Stomach (tissue), 19 donors: ENCODE results near the gene ERAL1. TPM values are rescaled to one million over a fixed set of nuclear protein-coding genes. Genes with fewer than 3 reads are reported as not detected.

ENCODE experiments used
- DNase-seq, 2 donors: peaks; one replicate each; pipeline versions ENCODE4 v3.0.0 to v3.0.0-alpha.2; 2013 to 2019
- H3K27ac ChIP-seq, 5 donors: fragments of 200-600 bp in 4 of 5; sonication (generic) in 4 of 5; one replicate each; pipeline ENCODE4 v1.5.1; 2013 to 2019; ENCODE audit warnings: mild to moderate bottlenecking in 1 of 5, moderate library complexity in 1 of 5
- H3K27me3 ChIP-seq, 3 donors: fragments of 200-600 bp; sonication (generic); one replicate each; pipeline ENCODE4 v1.5.1; 2017 to 2019; ENCODE audit warnings: mixed run types in 1 of 3
- H3K36me3 ChIP-seq, 4 donors: fragments of 200-600 bp; sonication (generic); 1 replicate in 3 of 4; 2 replicates in 1 of 4; pipeline ENCODE4 v1.5.1; 2016 to 2019
- H3K4me1 ChIP-seq, 4 donors: fragments of 200-600 bp; sonication (generic); one replicate each; pipeline ENCODE4 v1.5.1; 2016 to 2019
- H3K4me3 ChIP-seq, 4 donors: fragments of 200-600 bp; sonication (generic) in 3 of 4; one replicate each; pipeline ENCODE4 v1.5.1; 2016 to 2019; ENCODE audit warnings: mild to moderate bottlenecking in 1 of 4
- H3K9me3 ChIP-seq, 4 donors: fragments of 200-600 bp; sonication (generic); one replicate each; pipeline ENCODE4 v1.5.1; 2016 to 2019
- CTCF ChIP-seq, 7 experiments: fragments of 450-650 bp in 4 of 7; fragments of 200-600 bp in 3 of 7; sonication (generic) in 3 of 7; IDR thresholded peaks; one replicate each; pipeline ENCODE4 v1.5.1; 2016 to 2019; ENCODE audit warnings: antibody characterized with exemption in 7 of 7, control low read depth in 2 of 7, mild to moderate bottlenecking in 1 of 7
- EP300 ChIP-seq: sonication (generic); formaldehyde crosslinking; IDR thresholded peaks from one replicate; pipeline ENCODE4 v1.6.1; 2017; ENCODE audit warnings: antibody characterized with exemption
- POLR2A ChIP-seq, 4 donors: fragments of 450-650 bp; IDR thresholded peaks; one replicate each; pipeline ENCODE4 v1.6.1; 2016; ENCODE audit warnings: antibody characterized with exemption in 4 of 4, control low read depth in 2 of 4, mild to moderate bottlenecking in 1 of 4, moderate library complexity in 1 of 4
- POLR2AphosphoS5 ChIP-seq, 3 donors: sonication (generic); formaldehyde crosslinking; IDR thresholded peaks; one replicate each; pipeline ENCODE4 v1.6.1; 2016; ENCODE audit warnings: antibody characterized with exemption in 3 of 3
- WGBS, 5 donors: extraction: QIAGEN DNeasy Blood & Tissue Kit in 3 of 5; methylation state at CpG; one replicate each; pipeline versions ENCODE4 v1.1.5 to v1.1.7; 2013 to 2018; 5-methylcytosine and 5-hydroxymethylcytosine counted together
- intact Hi-C: fragments of 100-400 bp; cut with DNase I; formaldehyde crosslinking; loops from one replicate; pipeline ENCODE4 v1.15.1; 2023; ENCODE audit warnings: low total_unique reads
- long read RNA-seq, 10 donors: transcript quantifications; one replicate each; lab custom pipeline, GENCODE V29; 2026
- polyA plus RNA-seq, 3 donors: library from polyadenylated mRNA; stranded (reverse); fragments of 200-250 nt; gene quantifications; one replicate each; pipeline ENCODE4 v1.2.3, GENCODE V29; 2013
- total RNA-seq, 5 donors: library from RNA; depleted of rRNA; stranded (reverse); fragments of >200 nt; gene quantifications; one replicate each; pipeline versions ENCODE4 v1.1.0 to v1.2.3, GENCODE V29; 2014 to 2016
- donor health status: healthy with polysubstance abuse.
- donor health status: Bipolar disorder and iron deficiency.
- donor health status: healthy.

ERAL1 gene
- total RNA-seq (10 to 100 TPM; 23.1 to 97.0 (median 60.0) TPM), polyA plus RNA-seq (10 to 100 TPM; 36.7 to 50.3 (median 42.6) TPM)
- long read RNA-seq, donor 1, partial matches to known transcripts, result 5 of 11 reads
- long read RNA-seq, donor 1, other reads (novel, unspliced or antisense), result 0 of 11 reads
- long read RNA-seq, donor 2, transcript ERAL1-201 (10 exons, 1,925 nt), result major isoform, 7 of 8 reads
- long read RNA-seq, donor 2, partial matches to known transcripts, result 0 of 8 reads
- long read RNA-seq, donor 2, other reads (novel, unspliced or antisense), result 0 of 8 reads
- long read RNA-seq, donor 3, partial matches to known transcripts, result 0 of 2 reads
- long read RNA-seq, donor 3, other reads (novel, unspliced or antisense), result 0 of 2 reads
- long read RNA-seq, donor 4, result 0 reads
- long read RNA-seq, donor 5, transcript ERAL1-201 (10 exons, 1,925 nt), result major isoform, 8 of 16 reads
- long read RNA-seq, donor 5, partial matches to known transcripts, result 8 of 16 reads
- long read RNA-seq, donor 5, other reads (novel, unspliced or antisense), result 0 of 16 reads
- long read RNA-seq, donor 6, transcript ERAL1-201 (10 exons, 1,925 nt), result major isoform, 14 of 43 reads
- long read RNA-seq, donor 6, partial matches to known transcripts, result 26 of 43 reads
- long read RNA-seq, donor 6, other reads (novel, unspliced or antisense), result 0 of 43 reads
- long read RNA-seq, donor 7, transcript ERAL1-201 (10 exons, 1,925 nt), result major isoform, 8 of 22 reads
- long read RNA-seq, donor 7, partial matches to known transcripts, result 12 of 22 reads
- long read RNA-seq, donor 7, other reads (novel, unspliced or antisense), result 0 of 22 reads
- long read RNA-seq, donor 8, transcript ERAL1-201 (10 exons, 1,925 nt), result major isoform, 14 of 21 reads
- long read RNA-seq, donor 8, partial matches to known transcripts, result 6 of 21 reads
- long read RNA-seq, donor 8, other reads (novel, unspliced or antisense), result 0 of 21 reads
- long read RNA-seq, donor 9, transcript ERAL1-201 (10 exons, 1,925 nt), result major isoform, 6 of 19 reads
- long read RNA-seq, donor 9, partial matches to known transcripts, result 13 of 19 reads
- long read RNA-seq, donor 9, other reads (novel, unspliced or antisense), result 0 of 19 reads
- long read RNA-seq, donor 10, partial matches to known transcripts, result 0 of 4 reads
- long read RNA-seq, donor 10, other reads (novel, unspliced or antisense), result 0 of 4 reads

- peak; percentile 47 to 92 (median 85) for TF ChIP-seq POLR2AphosphoS5 (IDR thresholded peaks at IDR 0.05)
- TF ChIP-seq POLR2A (IDR thresholded peaks at IDR 0.05), result peak in 1 of 4 donors; percentile 27
- TF ChIP-seq EP300, result no peak
- TF ChIP-seq CTCF (IDR thresholded peaks at IDR 0.05), result peak in 1 of 7 experiments; percentile 23
- H3K4me1 ChIP-seq, result peaks cover 6 to 18% (median 17%) of the 10 kb centered on the region in 4 donors
- H3K9me3 ChIP-seq, result no peaks in the 10 kb centered on the region
- H3K27me3 ChIP-seq, result no peaks in the 10 kb centered on the region
- H3K27ac ChIP-seq, result peak within 1 kb of the TSS; percentile 73 to 88 (median 76)
- peaks cover 32 to 37% (median 36%) of the 10 kb centered on the region in 4 donors for H3K36me3 ChIP-seq
- peak; percentile 85 to 96 for DNase-seq
- WGBS, 5 donors, result 0 to 2% (median 1%) methylated on average over 42 of the region's 42 CpGs
- H3K4me3 ChIP-seq, result peak within 1 kb of the TSS; percentile 75 to 92 (median 77)
- intact Hi-C loops, result no loop called here
Observed at GRCh38 chr17:28854457-28855335, at the start of gene ERAL1. TSS of gene ERAL1 (plus strand) at chr17:28855016. CDS start at chr17:28855035, 19 bp downstream.

- 2 to 10% (median 4%) methylated on average over 2 of the region's 2 CpGs for WGBS, 5 donors
- intact Hi-C loops, result no loop called here
- Histone ChIP-seq H3K9me3 (no peaks in the 10 kb centered on the region), H3K36me3 (peaks cover 0 to 27% (median 22%) of the 10 kb centered on the region in 4 donors), H3K27me3 (no peaks in the 10 kb centered on the region), H3K27ac (peak overlapping the region; percentile 33 to 82 (median 79)), H3K4me3 (no peak overlapping the region), H3K4me1 (peaks cover 38 to 63% (median 50%) of the 10 kb centered on the region in 4 donors)
- peak in 1 of 2 donors; percentile 56 for DNase-seq
- no peak for TF ChIP-seq POLR2A (IDR thresholded peaks at IDR 0.05)
- peak in 1 of 3 donors; percentile 75 for TF ChIP-seq POLR2AphosphoS5 (IDR thresholded peaks at IDR 0.05)
Observed at GRCh38 chr17:28807925-28808634, 46.7 kb upstream of the ERAL1 start.

GRCh38 chr17:28810437-28810836, 44.4 kb upstream of the ERAL1 start:
- intact Hi-C loops, result no loop called here
- peak overlapping the region in 2 of 5 donors; percentile 79 to 94 for H3K27ac ChIP-seq
- H3K9me3 ChIP-seq, result no peaks in the 10 kb centered on the region
- peaks cover 38 to 68% (median 52%) of the 10 kb centered on the region in 4 donors for H3K4me1 ChIP-seq
- no peak for DNase-seq
- TF ChIP-seq POLR2AphosphoS5 (IDR thresholded peaks at IDR 0.05) (no peak), CTCF (IDR thresholded peaks at IDR 0.05) (no peak), EP300 (no peak), POLR2A (IDR thresholded peaks at IDR 0.05) (no peak)
- H3K36me3 ChIP-seq, result peaks cover 0 to 7% (median 6%) of the 10 kb centered on the region in 4 donors
- H3K27me3 ChIP-seq, result no peaks in the 10 kb centered on the region
- H3K4me3 ChIP-seq, result no peak overlapping the region
- 90 to 97% (median 95%) methylated on average over 1 of the region's 1 CpG for WGBS, 5 donors
